Colonic mucosa (tissue), 4 donors: Measurements from ENCODE around the gene GALNT16. TPM values are rescaled to one million over a fixed set of nuclear protein-coding genes. Genes with fewer than 3 reads are reported as not detected.
A peak's percentile ranks its signal among the peaks of the same experiment; 100 is the strongest.

ENCODE experiments used
- DNase-seq: peaks from one replicate; pipeline ENCODE4 v3.0.0-alpha.2; 2020
- H3K27ac ChIP-seq: fragments of 200-600 bp; one replicate; pipeline ENCODE4 v1.8.0; 2021
- H3K27me3 ChIP-seq: fragments of 200-600 bp; one replicate; pipeline ENCODE4 v1.8.0; 2021
- H3K36me3 ChIP-seq: fragments of 200-600 bp; one replicate; pipeline ENCODE4 v1.8.0; 2021
- H3K4me1 ChIP-seq: fragments of 200-600 bp; one replicate; pipeline ENCODE4 v1.8.0; 2021; ENCODE audit warnings: mild to moderate bottlenecking
- H3K4me3 ChIP-seq: fragments of 200-600 bp; one replicate; pipeline ENCODE4 v1.8.0; 2021
- H3K9ac ChIP-seq, 2 donors: one replicate each; pipeline ENCODE4 v1.7.0; 2013; ENCODE audit warnings: control low read depth in 2 of 2, low read depth in 2 of 2, low read length in 2 of 2
- H3K9me3 ChIP-seq: fragments of 200-600 bp; one replicate; pipeline ENCODE4 v1.8.0; 2021
- intact Hi-C: fragments of 100-400 bp; cut with DNase I; formaldehyde crosslinking; loops from one replicate; pipeline ENCODE4 v1.14.1; 2022
- total RNA-seq, 2 donors: library from RNA; stranded (reverse); fragmentation: NEBNext Ultra II Directional in 1 of 2; extraction: Animal tissue kit (Norgen Biotek cat#: 25700) in 1 of 2; gene quantifications; one replicate each; pipeline ENCODE4 v1.2.1, GENCODE V29; 2021
- TF ChIP-seq, protein P1 (sequence below): fragments of 200-600 bp; IDR thresholded peaks from one replicate; pipeline ENCODE4 v1.8.0; 2022; ENCODE audit warnings: antibody characterized with exemption, mild to moderate bottlenecking
- donor health status: healthy.
- donor health status: DM: no; HTN: no; CAD: no.
- donor health status: DM: no; HTN: no; CAD: no.

GALNT16 gene
- total RNA-seq, 2 donors from 2014 or later = 0.22 to 1.6 TPM

DNA sequence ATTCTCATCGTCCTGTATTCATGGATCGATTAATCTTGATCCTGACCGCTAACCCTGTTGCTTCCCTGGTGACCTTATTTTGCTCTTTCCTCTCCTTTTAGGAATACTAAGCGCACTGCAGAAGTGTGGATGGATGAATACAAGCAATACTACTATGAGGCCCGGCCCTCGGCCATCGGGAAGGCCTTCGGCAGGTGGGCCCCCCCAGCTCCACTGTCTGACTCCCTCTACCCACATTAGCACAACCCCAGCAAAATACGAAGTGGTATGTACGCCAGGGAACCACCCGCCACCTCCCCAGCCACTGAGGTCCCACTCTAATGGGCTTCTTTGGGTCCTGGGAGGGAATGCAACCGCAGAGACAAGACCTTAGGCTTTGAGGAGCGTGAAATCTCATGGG is 79.5 kb downstream of the GALNT16 start:
- Histone ChIP-seq H3K27ac (no peak overlapping the region), H3K36me3 (no peaks in the 10 kb centered on the region), H3K9me3 (no peaks in the 10 kb centered on the region), H3K4me3 (no peak overlapping the region), H3K4me1 (no peaks in the 10 kb centered on the region), H3K27me3 (no peaks in the 10 kb centered on the region), H3K9ac (no peak overlapping the region)
- intact Hi-C loops = no loop called here
- DNase-seq = no peak
- TF ChIP-seq, protein P1, sequence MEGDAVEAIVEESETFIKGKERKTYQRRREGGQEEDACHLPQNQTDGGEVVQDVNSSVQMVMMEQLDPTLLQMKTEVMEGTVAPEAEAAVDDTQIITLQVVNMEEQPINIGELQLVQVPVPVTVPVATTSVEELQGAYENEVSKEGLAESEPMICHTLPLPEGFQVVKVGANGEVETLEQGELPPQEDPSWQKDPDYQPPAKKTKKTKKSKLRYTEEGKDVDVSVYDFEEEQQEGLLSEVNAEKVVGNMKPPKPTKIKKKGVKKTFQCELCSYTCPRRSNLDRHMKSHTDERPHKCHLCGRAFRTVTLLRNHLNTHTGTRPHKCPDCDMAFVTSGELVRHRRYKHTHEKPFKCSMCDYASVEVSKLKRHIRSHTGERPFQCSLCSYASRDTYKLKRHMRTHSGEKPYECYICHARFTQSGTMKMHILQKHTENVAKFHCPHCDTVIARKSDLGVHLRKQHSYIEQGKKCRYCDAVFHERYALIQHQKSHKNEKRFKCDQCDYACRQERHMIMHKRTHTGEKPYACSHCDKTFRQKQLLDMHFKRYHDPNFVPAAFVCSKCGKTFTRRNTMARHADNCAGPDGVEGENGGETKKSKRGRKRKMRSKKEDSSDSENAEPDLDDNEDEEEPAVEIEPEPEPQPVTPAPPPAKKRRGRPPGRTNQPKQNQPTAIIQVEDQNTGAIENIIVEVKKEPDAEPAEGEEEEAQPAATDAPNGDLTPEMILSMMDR = no peak

DNA sequence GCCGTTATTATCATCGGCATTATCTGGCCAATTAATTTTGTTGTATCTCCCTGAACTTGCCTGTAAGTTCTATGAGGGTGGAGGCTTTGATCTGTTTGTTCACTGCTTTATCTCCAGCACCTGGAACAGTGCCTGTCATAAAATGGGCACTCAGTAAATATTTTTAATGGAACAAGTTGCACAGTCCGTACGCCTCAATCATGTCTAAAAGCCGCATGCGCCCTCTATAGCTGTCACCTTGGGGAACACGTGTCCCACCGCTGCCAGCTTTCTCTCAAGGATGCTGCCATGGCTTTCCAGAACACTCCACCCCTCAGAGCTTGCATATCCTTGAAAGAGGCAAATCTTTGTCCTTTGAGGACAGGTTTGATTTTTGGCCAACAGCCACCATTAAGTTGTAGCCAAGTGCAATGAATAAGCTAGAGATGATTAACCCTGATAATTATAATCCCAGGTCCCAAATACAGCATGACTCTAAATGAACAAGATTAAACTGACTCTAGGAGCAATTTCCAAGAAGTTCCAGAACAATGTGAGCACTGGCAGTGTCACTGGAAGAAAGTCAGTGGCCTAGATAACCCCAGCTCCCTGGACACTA is 83.1 kb downstream of the GALNT16 start:
- Histone ChIP-seq H3K27ac (no peak overlapping the region), H3K4me1 (no peaks in the 10 kb centered on the region), H3K9ac (no peak overlapping the region), H3K36me3 (no peaks in the 10 kb centered on the region), H3K27me3 (no peaks in the 10 kb centered on the region), H3K9me3 (no peaks in the 10 kb centered on the region), H3K4me3 (no peak overlapping the region)
- peak; percentile 23 for DNase-seq
- intact Hi-C loops = no loop called here
- TF ChIP-seq, protein P1 = no peak

DNA sequence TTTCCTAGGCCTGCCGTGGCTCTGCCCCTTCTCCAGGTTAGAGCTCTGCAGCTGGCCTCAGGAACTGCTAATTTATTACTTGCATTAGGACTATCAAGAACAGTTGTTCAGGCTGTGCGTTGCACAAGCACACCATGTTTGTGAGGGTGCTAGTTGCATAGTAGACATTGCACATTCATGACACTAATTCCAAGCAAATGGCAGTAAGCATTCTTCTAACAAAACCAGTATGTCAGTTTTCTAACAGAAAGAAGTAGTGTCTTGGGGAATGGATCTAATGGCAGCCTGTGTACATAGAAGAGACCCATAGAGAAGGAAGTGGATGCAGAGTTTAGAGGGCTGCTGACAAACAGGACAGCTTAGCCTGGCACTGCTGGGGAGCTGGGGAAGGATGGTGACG is 84.2 kb downstream of the GALNT16 start:
- Histone ChIP-seq H3K4me3 (no peak overlapping the region), H3K27me3 (no peaks in the 10 kb centered on the region), H3K27ac (no peak overlapping the region), H3K4me1 (no peaks in the 10 kb centered on the region), H3K9me3 (no peaks in the 10 kb centered on the region), H3K9ac (no peak overlapping the region), H3K36me3 (no peaks in the 10 kb centered on the region)
- intact Hi-C loops = no loop called here
- TF ChIP-seq, protein P1 = no peak
- no peak for DNase-seq

DNA sequence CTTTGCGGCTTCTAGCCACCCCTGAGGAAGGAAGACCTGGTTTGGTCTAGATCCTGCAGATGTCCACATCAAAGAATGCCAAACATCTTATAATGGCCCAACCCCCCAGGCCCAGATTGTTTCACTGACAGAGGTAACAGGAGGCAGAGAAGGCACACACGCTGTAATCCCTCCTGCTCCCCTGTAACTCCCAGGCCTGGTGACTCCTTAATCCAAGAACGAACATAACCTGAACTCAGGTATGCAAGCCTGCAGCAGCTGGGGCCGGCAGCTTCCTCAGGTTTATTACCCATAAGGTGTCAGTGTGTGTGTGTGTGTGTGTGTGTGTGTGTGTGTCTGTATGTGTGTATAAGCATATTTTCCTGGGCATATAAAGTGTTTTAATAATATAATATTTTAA is 85.4 kb downstream of the GALNT16 start:
- no peaks in the 10 kb centered on the region for H3K4me1 ChIP-seq
- intact Hi-C loops = no loop called here
- H3K36me3 ChIP-seq = no peaks in the 10 kb centered on the region
- H3K9me3 ChIP-seq = no peaks in the 10 kb centered on the region
- TF ChIP-seq, protein P1 = no peak
- H3K27me3 ChIP-seq = no peaks in the 10 kb centered on the region
- H3K27ac ChIP-seq = no peak overlapping the region
- no peak for DNase-seq
- no peak overlapping the region for H3K9ac ChIP-seq
- H3K4me3 ChIP-seq = no peak overlapping the region

DNA sequence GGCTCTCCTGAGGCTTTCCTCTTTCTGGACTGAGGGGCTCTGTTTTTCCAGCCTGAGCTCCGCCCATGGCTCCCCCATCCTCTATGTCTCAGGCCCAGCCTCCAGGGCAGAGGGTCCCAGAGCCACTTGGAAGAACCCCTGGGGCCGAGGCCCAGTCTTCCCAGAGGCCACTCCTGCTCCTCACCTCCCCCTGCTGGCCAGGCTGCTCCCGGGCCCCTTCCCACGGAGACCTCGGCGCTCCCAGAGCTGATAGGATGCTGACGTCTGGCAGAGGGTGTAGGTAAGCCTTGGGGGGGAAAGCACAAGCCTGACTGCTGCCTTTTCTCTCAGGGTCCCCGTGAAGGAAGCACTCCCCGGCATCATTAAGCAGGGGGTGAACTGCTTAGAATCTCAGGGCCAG is 86.8 kb downstream of the GALNT16 start:
- intact Hi-C loops = no loop called here

More for the DNA sequence above, 86.8 kb downstream of the GALNT16 start:
- peak; percentile 44 for DNase-seq
- H3K9ac ChIP-seq = no peak overlapping the region
- no peak overlapping the region for H3K4me3 ChIP-seq
- no peaks in the 10 kb centered on the region for H3K27me3 ChIP-seq
- no peaks in the 10 kb centered on the region for H3K4me1 ChIP-seq
- no peak overlapping the region for H3K27ac ChIP-seq
- no peaks in the 10 kb centered on the region for H3K9me3 ChIP-seq
- no peaks in the 10 kb centered on the region for H3K36me3 ChIP-seq
- TF ChIP-seq, protein P1 = peak; percentile 65
